H1 (cell line): ENCODE data around the gene ABCA1. TPM values are rescaled to one million over a fixed set of nuclear protein-coding genes. Genes with fewer than 3 reads are reported as not detected.

Experiments used
- polyA plus RNA-seq, 7 experiments: library from polyadenylated mRNA; depleted of rRNA in 3 of 7; stranded (reverse) in 5 of 7; unstranded in 2 of 7; fragments of >200 nt in 5 of 7; fragments of 200-250 nt in 2 of 7; gene quantifications; 1 replicate in 5 of 7; 2 replicates in 1 of 7; 4 replicates in 1 of 7; pipeline versions ENCODE4 v1.2.1 to v1.2.3, GENCODE V29; 2011 to 2013; ENCODE audit warnings: missing spikeins in 2 of 7, mixed read lengths in 2 of 7
- total RNA-seq: library from RNA; stranded (reverse); fragmentation: NEBNext Ultra II Directional; extraction: Animal tissue kit (Norgen Biotek cat#: 25700); gene quantifications from 2 replicates; pipeline ENCODE4 v1.2.1, GENCODE V29; 2021
- TF ChIP-seq, protein P1 (sequence below): IDR thresholded peaks from 2 replicates; pipeline ENCODE4 v1.6.1; 2012; ENCODE audit warnings: inconsistent platforms

ABCA1 gene
- total and polyA plus RNA-seq, 2 of the 8 experiments (the other 6 are each of a cell fraction or from before 2014, with no cell fraction given), result 6.9 to 7.8 TPM

DNA sequence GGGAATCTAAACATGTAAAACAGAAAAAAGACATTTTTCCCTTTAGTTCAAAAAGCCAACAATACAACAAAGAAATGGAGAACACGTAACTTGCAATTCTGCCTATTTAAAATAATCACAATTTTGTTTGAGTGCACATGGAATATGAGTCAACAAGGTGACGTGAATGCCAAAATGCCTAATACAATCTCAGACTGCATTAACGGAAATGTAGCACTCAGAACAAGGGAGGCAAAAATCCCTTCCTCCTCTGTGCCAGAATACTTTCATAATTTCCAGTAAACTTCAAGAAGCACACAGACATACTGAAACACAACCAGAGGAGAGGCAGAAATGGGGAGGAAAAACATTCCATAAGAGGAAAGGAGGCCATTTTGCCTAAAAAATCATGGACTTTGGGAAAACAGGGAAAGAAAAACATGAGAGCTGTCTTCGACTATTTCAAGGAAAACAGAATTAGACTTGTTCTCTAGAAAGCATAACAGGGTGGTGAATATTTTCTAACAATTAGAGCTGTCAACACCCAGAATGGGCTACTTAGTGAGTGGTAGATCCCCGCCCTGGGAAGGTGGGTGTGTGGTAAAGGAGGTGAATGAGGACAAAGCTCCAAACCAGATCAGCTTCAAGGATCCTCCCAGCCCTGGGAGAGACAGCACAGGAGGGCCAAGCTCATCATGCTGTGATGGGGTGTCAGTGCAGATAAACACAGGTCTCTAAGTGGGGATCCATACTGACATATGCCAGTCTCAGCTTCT is 48.2 kb downstream of the ABCA1 start (continued):
- TF ChIP-seq, protein P1, sequence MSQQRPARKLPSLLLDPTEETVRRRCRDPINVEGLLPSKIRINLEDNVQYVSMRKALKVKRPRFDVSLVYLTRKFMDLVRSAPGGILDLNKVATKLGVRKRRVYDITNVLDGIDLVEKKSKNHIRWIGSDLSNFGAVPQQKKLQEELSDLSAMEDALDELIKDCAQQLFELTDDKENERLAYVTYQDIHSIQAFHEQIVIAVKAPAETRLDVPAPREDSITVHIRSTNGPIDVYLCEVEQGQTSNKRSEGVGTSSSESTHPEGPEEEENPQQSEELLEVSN, result no peak
